Mesendoderm (in vitro differentiated cells): ENCODE results near the gene CNPY4.

ENCODE experiments used
- DNase-seq: peaks from one replicate; pipeline ENCODE4 v3.0.0; 2013
- H2AK5ac ChIP-seq: 2 replicates; pipeline ENCODE4 v1.6.1; 2013; ENCODE audit warnings: low read length, inconsistent platforms
- H2BK120ac ChIP-seq: 2 replicates; pipeline ENCODE4 v1.6.1; 2013; ENCODE audit warnings: low read depth, mild to moderate bottlenecking, low read length, moderate library complexity, mixed read lengths
- H2BK15ac ChIP-seq: replicated peaks from 2 replicates; pipeline ENCODE4 v1.6.1; 2013; ENCODE audit warnings: low read depth, mild to moderate bottlenecking, moderate library complexity
- H2BK5ac ChIP-seq: 2 replicates; pipeline ENCODE4 v1.6.1; 2013; ENCODE audit warnings: low read length, inconsistent platforms
- H3K18ac ChIP-seq: 2 replicates; pipeline ENCODE4 v1.6.1; 2013; ENCODE audit warnings: mild to moderate bottlenecking, low read length, mixed read lengths
- H3K23ac ChIP-seq: one replicate; pipeline ENCODE4 v1.6.1; 2013; ENCODE audit warnings: low read length
- H3K27ac ChIP-seq: 2 replicates; pipeline ENCODE4 v1.5.1; 2013; ENCODE audit warnings: low read depth, mild to moderate bottlenecking, inconsistent platforms, low read length, moderate library complexity
- H3K27me3 ChIP-seq: 2 replicates; pipeline ENCODE4 v1.6.1; 2013; ENCODE audit warnings: low read length, control low read depth, mild to moderate bottlenecking, inconsistent platforms; ENCODE audit not compliant: insufficient read depth, poor library complexity
- H3K36me3 ChIP-seq: 2 replicates; pipeline ENCODE4 v1.6.1; 2013; ENCODE audit warnings: low read length, inconsistent platforms; ENCODE audit not compliant: control insufficient read depth, insufficient read depth
- H3K4ac ChIP-seq: one replicate; pipeline ENCODE4 v1.6.1; 2013; ENCODE audit warnings: low read depth, mild to moderate bottlenecking, low read length, moderate library complexity
- H3K4me1 ChIP-seq: 2 replicates; pipeline ENCODE4 v1.6.1; 2013; ENCODE audit warnings: low read depth, low read length, inconsistent platforms; ENCODE audit not compliant: control insufficient read depth
- H3K4me2 ChIP-seq: 2 replicates; pipeline ENCODE4 v1.6.1; 2013; ENCODE audit warnings: low read length
- H3K4me3 ChIP-seq: 2 replicates; pipeline ENCODE4 v1.5.1; 2013; ENCODE audit warnings: mild to moderate bottlenecking, low read length
- H3K56ac ChIP-seq: one replicate; pipeline ENCODE4 v1.6.1; 2013; ENCODE audit warnings: low read length
- H3K79me1 ChIP-seq: 2 replicates; pipeline ENCODE4 v1.6.1; 2013; ENCODE audit warnings: low read length, inconsistent platforms
- H3K79me2 ChIP-seq: 2 replicates; pipeline ENCODE4 v1.6.1; 2013; ENCODE audit warnings: mild to moderate bottlenecking, low read length; ENCODE audit not compliant: control insufficient read depth, insufficient read depth
- H3K9ac ChIP-seq: 2 replicates; pipeline ENCODE4 v1.6.1; 2013; ENCODE audit warnings: low read length, inconsistent platforms
- H4K5ac ChIP-seq: one replicate; pipeline ENCODE4 v1.6.1; 2013; ENCODE audit warnings: low read length
- H4K8ac ChIP-seq: one replicate; pipeline ENCODE4 v1.6.1; 2013; ENCODE audit warnings: low read depth, mild to moderate bottlenecking, control low read depth, low read length, moderate library complexity
- WGBS: extraction: QIAGEN DNeasy Blood & Tissue Kit; methylation state at CpG from one replicate; pipeline ENCODE4 v1.1.7; 2013; ENCODE audit warnings: low lambda C conversion rate, missing lambda C conversion rate; ENCODE audit not compliant: insufficient coverage; ENCODE audit errors: extremely low coverage; 5-methylcytosine and 5-hydroxymethylcytosine counted together
- small RNA-seq: library from polyadenylated mRNA; stranded (forward); fragments of <200 nt; extraction: miRNeasy Mini kit (QIAGEN cat#:217004); gene quantifications from one replicate; pipeline ENCODE3, GENCODE V24; 2013; ENCODE audit not compliant: insufficient read depth

CNPY4 gene

DNA sequence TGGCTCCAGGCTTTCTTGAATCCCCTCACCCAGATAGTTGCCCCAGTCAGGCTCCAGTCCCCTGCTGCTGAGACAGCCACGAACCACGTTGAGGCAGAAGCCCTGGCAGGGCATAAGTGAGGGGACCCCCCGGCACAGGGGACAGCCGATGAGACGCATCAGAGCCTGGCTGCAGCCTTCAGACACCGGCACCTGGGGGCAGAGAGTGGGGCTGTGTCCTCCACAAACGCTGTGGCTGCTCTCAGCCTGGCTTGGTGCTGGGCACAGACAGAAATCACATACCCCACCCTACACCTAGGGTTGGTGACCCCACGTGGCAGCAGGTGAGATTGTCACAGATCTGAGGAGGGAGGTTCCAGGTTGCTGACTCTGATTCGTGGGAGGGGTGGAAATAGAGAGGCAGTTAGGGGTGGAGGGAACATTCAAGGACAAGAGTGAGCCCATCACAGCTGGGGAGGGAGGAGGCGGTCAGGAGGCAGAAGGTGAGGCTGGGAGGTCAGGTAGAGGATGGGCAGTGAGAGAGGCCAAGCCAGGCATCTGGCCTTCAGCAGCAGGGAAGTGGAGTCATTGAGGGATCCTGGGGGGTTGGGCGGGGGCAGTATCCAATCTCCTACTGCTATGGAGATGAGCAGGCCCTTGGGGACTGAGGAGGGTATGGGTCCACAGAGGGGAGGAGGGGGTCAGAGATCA is 54.5 kb downstream of the CNPY4 start:
- peaks cover 6% of the 10 kb centered on the region for H3K79me1 ChIP-seq
- no peak for DNase-seq

DNA sequence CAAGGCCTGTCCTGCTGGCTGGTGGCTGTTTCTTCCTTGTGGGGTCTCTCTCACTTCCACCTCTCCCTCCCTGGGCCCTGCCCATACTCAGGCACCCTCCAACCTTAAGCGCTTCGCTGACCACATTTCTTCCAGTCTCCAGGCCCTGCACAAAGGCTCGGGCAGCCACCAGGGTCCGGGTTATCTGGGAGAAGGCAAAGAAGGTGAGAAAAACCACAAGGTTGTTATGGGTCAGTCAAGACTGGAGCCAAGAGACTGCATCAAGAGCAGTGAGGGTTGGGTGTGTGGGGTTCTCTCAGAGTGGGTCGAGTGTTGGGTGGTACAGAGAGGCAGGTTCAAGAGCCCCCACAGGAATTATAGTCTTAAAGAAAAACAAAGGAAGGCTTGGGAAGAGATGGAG is 55.1 kb downstream of the CNPY4 start:
- Histone ChIP-seq H3K27ac (no peak overlapping the region), H2BK120ac (no peak overlapping the region), H3K18ac (no peak overlapping the region), H3K4me1 (peaks cover 5% of the 10 kb centered on the region), H3K27me3 (no peaks in the 10 kb centered on the region), H2AK5ac (no peak overlapping the region), H3K4me3 (no peak overlapping the region), H3K36me3 (no peaks in the 10 kb centered on the region), H3K56ac (no peak overlapping the region), H2BK5ac (no peak overlapping the region), H3K4me2 (no peak overlapping the region), H4K5ac (no peak overlapping the region), H4K8ac (no peak overlapping the region), H2BK15ac (no peak overlapping the region), H3K9ac (no peak overlapping the region), H3K4ac (no peak overlapping the region), H3K79me2 (peaks cover 2% of the 10 kb centered on the region), H3K23ac (no peak overlapping the region), H3K79me1 (peaks cover 6% of the 10 kb centered on the region)
- DNase-seq, result no peak
- no CpG with 5 or more reads among the region's 5 CpGs for WGBS

More for the DNA sequence above, 54.5 kb downstream of the CNPY4 start:
- no peak overlapping the region for H3K9ac ChIP-seq
- H3K18ac ChIP-seq, result no peak overlapping the region
- no peak overlapping the region for H3K56ac ChIP-seq
- no peak overlapping the region for H3K4me2 ChIP-seq
- H3K27ac ChIP-seq, result no peak overlapping the region
- no peak overlapping the region for H2AK5ac ChIP-seq
- no peak overlapping the region for H2BK15ac ChIP-seq
- H3K36me3 ChIP-seq, result no peaks in the 10 kb centered on the region
- no peak overlapping the region for H4K5ac ChIP-seq
- H2BK5ac ChIP-seq, result no peak overlapping the region
- no peak overlapping the region for H2BK120ac ChIP-seq
- no peak overlapping the region for H3K23ac ChIP-seq
- H3K4ac ChIP-seq, result no peak overlapping the region
- H3K27me3 ChIP-seq, result no peaks in the 10 kb centered on the region
- H3K4me1 ChIP-seq, result peaks cover 5% of the 10 kb centered on the region
- H4K8ac ChIP-seq, result no peak overlapping the region
- peaks cover 2% of the 10 kb centered on the region for H3K79me2 ChIP-seq
- no peak overlapping the region for H3K4me3 ChIP-seq
- WGBS, result no CpG with 5 or more reads among the region's 11 CpGs

Small RNA genes lying within 50 kb of the gene (small RNA-seq; reads per million reads assigned to genes)
- gene MIR106B, result 2,626 reads per million, percentile 99 among the genes with 10 or more reads in this experiment
- gene MIR25, result 34,560 reads per million, percentile 100 among the genes with 10 or more reads in this experiment
- gene MIR93, result 12,531 reads per million, percentile 100 among the genes with 10 or more reads in this experiment
